ENCODE measurements around the gene WDSUB1. TPM values are rescaled to one million over a fixed set of nuclear protein-coding genes. Genes with fewer than 3 reads are reported as not detected.

WDSUB1 gene
- total RNA-seq, 2 donors from 2014 or later, result 3.2 to 4.7 TPM

- TF ChIP-seq CTCF (IDR thresholded peaks at IDR 0.05), result no peak
- Histone ChIP-seq H3K9me3 (no peaks in the 10 kb centered on the region), H3K4me1 (peaks cover 0 to 22% of the 10 kb centered on the region in 2 donors), H3K27ac (peak overlapping the region; percentile 45 to 57), H3K4me3 (no peak overlapping the region), H3K27me3 (no peaks in the 10 kb centered on the region), H3K36me3 (peaks cover 94% of the 10 kb centered on the region)
- no peak for DNase-seq (ENCODE audit: low spot score)
Measured at GRCh38 chr2:159226059-159226461, 60.4 kb downstream of the WDSUB1 start.

- peaks cover 94% of the 10 kb centered on the region for H3K36me3 ChIP-seq
- no peak for DNase-seq (ENCODE audit: low spot score)
- no peaks in the 10 kb centered on the region for H3K27me3 ChIP-seq
- H3K4me1 ChIP-seq, result peaks cover 0 to 22% of the 10 kb centered on the region in 2 donors
- TF ChIP-seq CTCF (IDR thresholded peaks at IDR 0.05), result no peak
- peak overlapping the region; percentile 51 to 57 for H3K27ac ChIP-seq
- no peak overlapping the region for H3K4me3 ChIP-seq
- H3K9me3 ChIP-seq, result no peaks in the 10 kb centered on the region
Measured at GRCh38 chr2:159225025-159226016, 61.2 kb downstream of the WDSUB1 start.

- no peak for DNase-seq (ENCODE audit: low spot score)
- Histone ChIP-seq H3K4me3 (no peak overlapping the region), H3K4me1 (peaks cover 0 to 21% of the 10 kb centered on the region in 2 donors), H3K9me3 (no peaks in the 10 kb centered on the region), H3K27me3 (no peaks in the 10 kb centered on the region), H3K36me3 (peaks cover 94% of the 10 kb centered on the region), H3K27ac (peak overlapping the region; percentile 20 to 22)
- TF ChIP-seq CTCF (IDR thresholded peaks at IDR 0.05), result no peak
Measured at GRCh38 chr2:159224061-159224813, 62.3 kb downstream of the WDSUB1 start.

GRCh38 chr2:159219394-159219998, 67.0 kb downstream of the WDSUB1 start:
- Histone ChIP-seq H3K27me3 (no peaks in the 10 kb centered on the region), H3K36me3 (peaks cover 82% of the 10 kb centered on the region), H3K4me3 (no peak overlapping the region), H3K27ac (no peak overlapping the region), H3K4me1 (peaks cover 0 to 5% of the 10 kb centered on the region in 2 donors), H3K9me3 (no peaks in the 10 kb centered on the region)
- no peak for DNase-seq (ENCODE audit: low spot score)
- TF ChIP-seq CTCF (IDR thresholded peaks at IDR 0.05), result no peak

GRCh38 chr2:159218389-159218788, 68.1 kb downstream of the WDSUB1 start:
- no peak for DNase-seq (ENCODE audit: low spot score)
- Histone ChIP-seq H3K9me3 (no peaks in the 10 kb centered on the region), H3K27ac (no peak overlapping the region), H3K27me3 (no peaks in the 10 kb centered on the region), H3K36me3 (peaks cover 75% of the 10 kb centered on the region), H3K4me3 (no peak overlapping the region), H3K4me1 (peaks cover 0 to 7% of the 10 kb centered on the region in 2 donors)
- no peak for TF ChIP-seq CTCF (IDR thresholded peaks at IDR 0.05)

All from right atrium auricular region (tissue), 2 donors.